Adrenal gland (tissue), 12 donors: ENCODE data around the gene CDK14. TPM values are rescaled to one million over a fixed set of nuclear protein-coding genes. Genes with fewer than 3 reads are reported as not detected.
A peak's percentile ranks its signal among the peaks of the same experiment; 100 is the strongest.

Experiments
- DNase-seq, 7 donors: peaks; one replicate each; pipeline ENCODE4 v3.0.0-alpha.2; 2019 to 2020
- H3K27ac ChIP-seq, 5 donors: fragments of 200-600 bp; sonication (generic) in 4 of 5; 1 replicate in 3 of 5; 2 replicates in 2 of 5; pipeline versions ENCODE4 v1.5.1 to v1.8.0; 2016 to 2020; ENCODE audit warnings: mild to moderate bottlenecking in 1 of 5
- H3K27me3 ChIP-seq: fragments of 200-600 bp; 2 replicates; pipeline ENCODE4 v1.8.0; 2021
- H3K36me3 ChIP-seq, 2 donors: fragments of 200-600 bp; replicated peaks in 1 of 2; 1 replicate in 1 of 2; 2 replicates in 1 of 2; pipeline versions ENCODE4 v1.5.1 to v1.8.0; 2018 to 2022
- H3K4me1 ChIP-seq, 2 donors: fragments of 200-600 bp; replicated peaks in 1 of 2; 1 replicate in 1 of 2; 2 replicates in 1 of 2; pipeline versions ENCODE4 v1.5.1 to v1.8.0; 2018 to 2021
- H3K4me3 ChIP-seq, 4 donors: fragments of 200-600 bp; sonication (generic) in 3 of 4; one replicate each; pipeline ENCODE4 v1.5.1; 2016 to 2018
- H3K9me3 ChIP-seq, 3 donors: fragments of 200-600 bp; sonication (generic) in 1 of 3; replicated peaks in 1 of 3; 1 replicate in 2 of 3; 2 replicates in 1 of 3; pipeline versions ENCODE4 v1.5.1 to v1.8.0; 2016 to 2021
- POLR2A ChIP-seq, 2 donors: fragments of 450-650 bp; IDR thresholded peaks; one replicate each; pipeline ENCODE4 v1.6.1; 2017; ENCODE audit warnings: antibody characterized with exemption in 2 of 2, mild to moderate bottlenecking in 2 of 2, moderate library complexity in 1 of 2
- WGBS, 4 donors: extraction: QIAGEN DNeasy Blood & Tissue Kit in 2 of 4; methylation state at CpG; one replicate each; pipeline versions ENCODE4 v1.1.5 to v1.1.7; 2013 to 2017; 5-methylcytosine and 5-hydroxymethylcytosine counted together
- intact Hi-C, 2 donors: fragments of 100-400 bp; cut with DNase I; formaldehyde crosslinking; loops; one replicate each; pipeline versions ENCODE4 v1.14.1 to v1.15.0; 2022 to 2023
- polyA plus RNA-seq, 3 donors: library from polyadenylated mRNA; stranded (reverse); fragments of 200-250 nt in 2 of 3; fragments of 350-450 nt in 1 of 3; fragmentation: Illumina TruSeq in 1 of 3; extraction: RNeasy Lipid Tissue Mini Kit (QIAGEN cat#74804) in 1 of 3; gene quantifications; one replicate each; pipeline ENCODE4 v1.2.3, GENCODE V29; 2013 to 2014
- total RNA-seq, 9 donors: library from RNA; depleted of rRNA in 4 of 9; stranded (reverse); fragments of >200 nt in 4 of 9; fragments of 120-200 nt in 1 of 9; fragmentation: NEBNext Ultra II Directional in 1 of 9; extraction: Animal tissue kit (Norgen Biotek cat#: 25700) in 1 of 9; gene quantifications; one replicate each; pipeline versions ENCODE4 v1.1.0 to v1.2.4, GENCODE V29; 2013 to 2023
- TF ChIP-seq, protein P1 (sequence below), 6 experiments: fragments of 450-650 bp in 4 of 6; fragments of 200-600 bp in 2 of 6; sonication (generic) in 1 of 6; IDR thresholded peaks; 1 replicate in 5 of 6; 2 replicates in 1 of 6; pipeline versions ENCODE4 v1.5.1 to v1.8.0; 2016 to 2021; ENCODE audit warnings: antibody characterized with exemption in 6 of 6, mild to moderate bottlenecking in 2 of 6, moderate library complexity in 1 of 6
- donor health status: healthy with polysubstance abuse.
- donor health status: Bipolar disorder and iron deficiency.
- donor health status: DM: yes; HTN: yes; CAD: no.
- donor health status: DM: no; HTN: no; CAD: no.
- donor health status: DM: no; HTN: no; CAD: no.
- donor health status: DM: yes; HTN: yes; CAD: no.

Gene CDK14
- total and polyA plus RNA-seq, 12 donors: 1.9 to 14.5 (median 7.6) TPM

DNA sequence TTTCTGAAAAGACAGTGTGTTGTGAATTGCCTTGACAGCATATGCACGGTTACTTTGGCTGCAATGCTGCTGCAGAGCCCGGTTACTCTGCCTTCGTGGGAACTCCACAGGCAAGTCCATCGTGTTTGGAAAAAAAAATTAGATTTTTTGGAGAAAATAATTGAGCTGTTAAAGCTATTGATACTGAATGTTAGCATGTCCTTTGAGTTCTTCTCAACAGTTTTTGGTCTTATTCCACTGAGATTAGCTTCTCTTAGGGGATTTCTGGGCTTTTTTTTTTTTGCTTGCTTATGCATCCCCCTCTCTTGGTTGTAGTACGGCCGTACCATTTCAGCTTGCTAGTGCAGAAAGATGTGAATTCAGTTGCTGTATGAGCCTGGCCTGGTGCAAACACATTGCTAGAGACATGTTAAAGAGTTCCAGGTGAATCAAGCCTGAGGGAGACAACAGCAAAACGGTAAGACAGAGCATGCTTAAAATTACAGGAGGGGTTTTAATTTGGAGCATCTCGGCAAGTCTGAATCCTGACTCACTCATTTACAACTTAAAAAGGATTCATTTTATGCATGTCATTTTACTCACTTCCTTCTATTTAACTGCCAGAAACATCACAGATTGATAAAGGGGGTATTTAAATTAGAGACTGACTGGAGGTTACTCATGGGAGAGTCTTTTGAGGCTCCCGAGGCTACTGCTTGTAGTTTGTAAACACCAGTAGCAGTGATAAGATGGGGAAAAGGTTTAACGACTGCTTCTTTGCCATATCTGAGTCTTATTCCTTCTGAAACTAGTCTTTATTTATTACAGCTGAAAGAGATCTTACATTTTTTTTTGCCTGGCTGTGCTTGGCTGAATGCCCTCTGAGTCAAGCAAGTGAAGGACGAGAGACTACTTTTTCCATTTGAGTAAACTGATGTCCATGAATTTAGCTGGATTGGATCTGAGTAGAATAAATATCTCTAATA lies 113.7 kb downstream of the CDK14 start:
- TF ChIP-seq, protein P1, sequence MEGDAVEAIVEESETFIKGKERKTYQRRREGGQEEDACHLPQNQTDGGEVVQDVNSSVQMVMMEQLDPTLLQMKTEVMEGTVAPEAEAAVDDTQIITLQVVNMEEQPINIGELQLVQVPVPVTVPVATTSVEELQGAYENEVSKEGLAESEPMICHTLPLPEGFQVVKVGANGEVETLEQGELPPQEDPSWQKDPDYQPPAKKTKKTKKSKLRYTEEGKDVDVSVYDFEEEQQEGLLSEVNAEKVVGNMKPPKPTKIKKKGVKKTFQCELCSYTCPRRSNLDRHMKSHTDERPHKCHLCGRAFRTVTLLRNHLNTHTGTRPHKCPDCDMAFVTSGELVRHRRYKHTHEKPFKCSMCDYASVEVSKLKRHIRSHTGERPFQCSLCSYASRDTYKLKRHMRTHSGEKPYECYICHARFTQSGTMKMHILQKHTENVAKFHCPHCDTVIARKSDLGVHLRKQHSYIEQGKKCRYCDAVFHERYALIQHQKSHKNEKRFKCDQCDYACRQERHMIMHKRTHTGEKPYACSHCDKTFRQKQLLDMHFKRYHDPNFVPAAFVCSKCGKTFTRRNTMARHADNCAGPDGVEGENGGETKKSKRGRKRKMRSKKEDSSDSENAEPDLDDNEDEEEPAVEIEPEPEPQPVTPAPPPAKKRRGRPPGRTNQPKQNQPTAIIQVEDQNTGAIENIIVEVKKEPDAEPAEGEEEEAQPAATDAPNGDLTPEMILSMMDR (IDR thresholded peaks at IDR 0.05): no peak
- TF ChIP-seq POLR2A (IDR thresholded peaks at IDR 0.05): no peak
- WGBS, 4 donors: 35 to 41% (median 37%) methylated on average over 11 of the region's 11 CpGs
- intact Hi-C loops: no loop called here

DNA sequence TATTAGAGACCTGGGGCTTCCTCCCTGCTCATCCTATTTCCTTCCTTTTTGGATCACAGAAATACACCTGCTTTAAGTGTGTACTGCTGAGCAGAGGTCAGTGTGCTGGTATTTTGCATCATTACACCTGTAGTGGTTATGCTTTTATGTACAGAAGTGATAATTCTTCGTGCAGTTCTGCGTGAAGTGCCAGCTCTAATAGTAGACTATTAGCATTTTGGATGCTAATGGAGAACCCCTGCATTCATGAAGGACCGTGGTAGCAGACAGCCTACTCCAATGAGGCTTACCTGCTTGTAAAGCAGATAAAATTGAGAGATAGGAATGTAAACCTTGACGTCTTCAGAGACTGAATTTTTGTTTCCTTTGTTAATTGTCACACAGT lies 114.3 kb downstream of the CDK14 start:
- 58 to 71% (median 65%) methylated on average over 4 of the region's 4 CpGs for WGBS, 4 donors
- peaks cover 9 to 21% of the 10 kb centered on the region in 2 donors for H3K4me1 ChIP-seq
- no peak for TF ChIP-seq POLR2A (IDR thresholded peaks at IDR 0.05)
- TF ChIP-seq, protein P1 (IDR thresholded peaks at IDR 0.05): no peak
- no peaks in the 10 kb centered on the region for H3K36me3 ChIP-seq
- no peak for DNase-seq
- H3K27ac ChIP-seq: peak overlapping the region in 1 of 5 donors; percentile 42
- no peaks in the 10 kb centered on the region for H3K9me3 ChIP-seq
- intact Hi-C loops: no loop called here
- H3K27me3 ChIP-seq: no peaks in the 10 kb centered on the region
- no peak overlapping the region for H3K4me3 ChIP-seq

More for the DNA sequence above, 113.7 kb downstream of the CDK14 start:
- Histone ChIP-seq H3K36me3 (no peaks in the 10 kb centered on the region), H3K27ac (peak overlapping the region in 1 of 5 donors; percentile 42), H3K27me3 (no peaks in the 10 kb centered on the region), H3K4me1 (peaks cover 9 to 21% of the 10 kb centered on the region in 2 donors), H3K9me3 (no peaks in the 10 kb centered on the region), H3K4me3 (no peak overlapping the region)
- peak; percentile 34 to 76 (median 66) for DNase-seq

DNA sequence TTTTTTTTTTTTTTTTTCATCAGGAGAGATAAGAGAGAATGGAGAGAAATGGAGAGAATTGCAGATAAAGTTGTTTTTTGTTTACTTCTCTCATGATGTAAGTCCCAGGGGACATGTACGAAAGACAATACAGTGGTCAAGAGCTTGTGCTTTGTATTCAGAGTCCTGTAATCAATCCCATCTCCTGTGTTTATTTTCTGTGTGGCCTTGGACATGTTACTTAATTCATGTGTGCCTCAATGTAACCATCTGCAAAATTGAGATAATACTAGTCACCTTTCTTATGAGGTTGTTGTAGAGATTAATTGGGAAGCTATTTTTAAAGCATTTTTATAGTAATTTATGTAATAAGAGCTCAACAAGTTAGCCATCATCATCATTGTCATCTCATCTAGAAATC lies 117.5 kb downstream of the CDK14 start:
- no peak overlapping the region for H3K27ac ChIP-seq
- H3K36me3 ChIP-seq: no peaks in the 10 kb centered on the region
- TF ChIP-seq, protein P1 (IDR thresholded peaks at IDR 0.05): no peak
- TF ChIP-seq POLR2A (IDR thresholded peaks at IDR 0.05): no peak
- DNase-seq: no peak
- H3K4me3 ChIP-seq: no peak overlapping the region
- H3K9me3 ChIP-seq: no peaks in the 10 kb centered on the region
- WGBS, 4 donors: 79 to 93% (median 81%) methylated on average over 1 of the region's 1 CpG
- H3K27me3 ChIP-seq: no peaks in the 10 kb centered on the region
- intact Hi-C loops: no loop called here
- H3K4me1 ChIP-seq: peaks cover 9 to 19% of the 10 kb centered on the region in 2 donors

GRCh38 chr7:90715067-90715466 lies 118.9 kb downstream of the CDK14 start:
- Histone ChIP-seq H3K27me3 (no peaks in the 10 kb centered on the region), H3K4me1 (peaks cover 6% of the 10 kb centered on the region in 2 donors), H3K36me3 (no peaks in the 10 kb centered on the region), H3K9me3 (no peaks in the 10 kb centered on the region), H3K27ac (no peak overlapping the region), H3K4me3 (no peak overlapping the region)
- 82 to 95% (median 93%) methylated on average over 2 of the region's 2 CpGs for WGBS, 4 donors
- no peak for DNase-seq
- TF ChIP-seq POLR2A (IDR thresholded peaks at IDR 0.05): no peak
- TF ChIP-seq, protein P1 (IDR thresholded peaks at IDR 0.05): no peak
- intact Hi-C loops: no loop called here
